ENCODE results near the gene KIF1A.

KIF1A gene
- 0 to 0.12 (median 0.04) reads per million in 4 donors for total RNA-seq

GRCh38 chr2:240819858-240820606 is at the start of gene KIF1A:
Gene KIF1A, minus strand, starts transcription at chr2:240820219. Its CDS starts 22,467 bp downstream, at chr2:240797752.
- DNase-seq = no peak

GRCh38 chr2:240869109-240869955 is 49.3 kb upstream of the KIF1A start:
- DNase-seq = no peak

- no peak for DNase-seq
These were observed 48.5 kb upstream of the KIF1A start, which contains the start of gene AGXT for GRCh38 chr2:240868286-240869108. Gene AGXT, plus strand, starts transcription at chr2:240868824. Its CDS starts 42 bp downstream, at chr2:240868866.

- no peak for DNase-seq
These were observed 45.4 kb upstream of the KIF1A start for GRCh38 chr2:240865391-240865790.

- no peak for DNase-seq
These were observed 44.5 kb upstream of the KIF1A start for GRCh38 chr2:240864475-240864874.

- DNase-seq = no peak
These were observed 41.5 kb upstream of the KIF1A start for GRCh38 chr2:240861547-240861946.

GRCh38 chr2:240858871-240859270 is 38.9 kb upstream of the KIF1A start:
- DNase-seq = no peak

GRCh38 chr2:240858321-240858720 is 38.3 kb upstream of the KIF1A start:
- DNase-seq = no peak

- no peak for DNase-seq
These were observed 37.3 kb upstream of the KIF1A start for GRCh38 chr2:240857039-240858008.

- DNase-seq = no peak
These were observed 36.3 kb upstream of the KIF1A start for GRCh38 chr2:240856151-240856980.

- DNase-seq = no peak
These were observed 35.7 kb upstream of the KIF1A start for GRCh38 chr2:240855670-240856069.

GRCh38 chr2:240852671-240853314 is 32.8 kb upstream of the KIF1A start:
- DNase-seq = no peak

GRCh38 chr2:240851078-240851991 is 31.3 kb upstream of the KIF1A start:
- DNase-seq = peak; percentile 52 to 78 (median 68)

- DNase-seq = no peak
These were observed 30.7 kb upstream of the KIF1A start for GRCh38 chr2:240850756-240851077.

GRCh38 chr2:240850026-240850425 is 30.0 kb upstream of the KIF1A start:
- no peak for DNase-seq

GRCh38 chr2:240848900-240849680 is 29.1 kb upstream of the KIF1A start:
- no peak for DNase-seq

- DNase-seq = no peak
These were observed 27.8 kb upstream of the KIF1A start for GRCh38 chr2:240847817-240848216.

- DNase-seq = no peak
These were observed 27.0 kb upstream of the KIF1A start for GRCh38 chr2:240846873-240847595.

Data from T-helper 1 cell (primary cell).